HG02623 (cell line): Measurements from ENCODE around the gene PSMA7.

Source experiments
- ATAC-seq: cut with Tn5 transposase; IDR thresholded peaks from one replicate; pipeline ENCODE4 v1.9.1; 2021; ENCODE audit warnings: moderate library complexity; ENCODE audit not compliant: unreplicated experiment

PSMA7 gene

DNA sequence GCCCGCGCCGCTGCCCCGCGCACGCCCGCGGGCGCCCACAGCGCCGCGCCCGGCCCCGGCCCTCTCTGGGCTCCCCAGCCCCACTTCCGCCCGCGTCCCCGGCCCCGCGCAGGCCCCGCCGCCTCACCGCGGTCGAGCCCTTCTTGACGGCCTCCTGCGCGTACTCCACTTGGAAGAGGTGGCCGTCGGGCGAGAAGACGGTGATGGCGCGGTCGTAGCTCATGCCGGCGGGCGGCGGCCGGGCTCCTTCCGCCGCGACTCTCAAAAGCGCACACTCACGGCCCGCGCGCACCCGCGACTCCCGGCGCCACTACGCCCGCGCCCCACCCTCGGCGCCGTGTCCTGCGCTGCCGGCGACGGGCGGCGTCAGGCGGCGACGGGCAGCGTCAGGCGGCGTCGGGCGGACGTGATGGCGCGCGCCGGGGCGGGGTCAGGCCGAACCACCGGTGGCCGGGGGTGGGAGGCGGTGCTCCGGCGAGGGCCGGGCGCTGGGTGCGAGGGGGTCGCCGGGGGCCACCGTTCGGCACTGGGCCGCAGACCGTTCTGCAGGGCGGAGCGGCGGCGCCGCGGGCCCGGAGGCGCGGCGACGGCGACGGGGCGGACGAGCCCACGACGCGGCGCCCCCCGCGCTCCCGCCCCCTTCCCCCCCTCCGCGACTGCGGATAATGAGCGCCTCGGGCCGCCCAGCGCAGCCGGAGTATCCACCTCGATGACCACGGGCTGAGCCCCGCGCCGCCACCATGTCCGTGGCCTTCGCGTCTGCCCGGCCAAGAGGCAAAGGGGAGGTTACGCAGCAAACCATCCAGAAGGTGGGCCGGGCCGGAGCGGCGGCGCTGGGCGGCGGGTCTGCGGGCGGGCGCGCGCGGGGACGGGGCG lies at the start of gene PSMA7, which contains the start of gene SS18L1:
Gene PSMA7, minus strand, starts transcription at position 314 of the 876 bp plus-strand sequence. Its CDS starts 91 bp downstream, at position 223.
Gene SS18L1, plus strand, starts transcription at position 689 of the 876 bp plus-strand sequence. Its CDS starts 52 bp downstream, at position 741.
- ATAC-seq, result peak; percentile 68

DNA sequence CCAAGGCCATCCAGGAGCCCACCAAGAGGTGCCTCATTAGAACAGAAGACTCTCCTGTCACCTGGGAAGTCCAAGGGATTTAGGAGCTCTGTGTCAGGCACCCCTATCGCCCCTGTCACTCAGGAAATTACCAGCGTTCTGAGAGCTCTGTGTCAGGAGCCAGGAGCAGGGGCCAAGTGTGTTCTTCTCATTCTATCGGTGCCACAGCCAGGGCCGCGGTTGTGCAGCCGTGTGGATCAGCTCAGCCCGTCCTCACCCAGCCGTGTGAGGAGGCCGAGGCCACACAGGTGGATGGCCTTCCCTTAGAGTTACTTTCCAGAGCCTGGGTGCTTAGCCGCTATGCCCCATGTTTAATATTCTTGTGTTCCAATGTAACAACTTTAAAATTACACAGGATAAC lies 49.4 kb upstream of the PSMA7 start:
- no peak for ATAC-seq

DNA sequence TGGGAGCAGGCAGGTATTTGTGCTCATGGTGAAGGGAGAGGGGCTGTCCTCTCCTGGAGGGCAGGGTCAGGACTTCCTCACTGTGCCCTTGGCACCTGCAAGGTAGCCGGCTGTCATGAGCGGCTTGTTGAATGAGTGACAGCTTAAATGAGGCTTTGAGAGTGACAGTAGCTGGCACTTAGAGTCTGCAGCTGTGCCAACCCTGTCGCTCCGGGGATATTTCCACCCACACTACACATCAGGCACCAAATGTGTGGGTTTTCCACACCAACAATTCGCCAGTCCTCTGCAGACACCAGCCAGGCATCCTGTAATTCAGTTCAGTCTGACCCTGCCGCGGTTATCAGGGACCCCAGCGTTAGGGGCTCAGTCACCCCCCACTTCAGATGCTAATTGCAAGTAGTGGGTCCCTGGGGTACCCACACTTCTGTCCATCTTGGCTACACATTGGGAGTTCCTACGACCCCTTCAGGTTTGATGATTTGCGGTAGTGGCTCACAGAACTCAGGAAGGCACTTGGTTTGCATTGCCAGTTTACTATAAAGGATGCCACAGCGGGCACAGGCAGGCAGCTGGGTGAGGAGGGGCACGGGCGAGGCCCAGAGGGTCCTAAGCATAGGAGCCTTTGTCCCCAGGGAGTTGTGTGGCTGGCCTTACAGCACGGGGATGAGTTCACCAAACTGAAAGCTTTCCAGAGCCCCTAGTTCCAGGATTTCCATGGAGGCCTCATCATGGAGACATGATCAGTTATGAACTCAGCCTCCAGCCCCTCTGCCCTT lies 48.8 kb upstream of the PSMA7 start:
- no peak for ATAC-seq

DNA sequence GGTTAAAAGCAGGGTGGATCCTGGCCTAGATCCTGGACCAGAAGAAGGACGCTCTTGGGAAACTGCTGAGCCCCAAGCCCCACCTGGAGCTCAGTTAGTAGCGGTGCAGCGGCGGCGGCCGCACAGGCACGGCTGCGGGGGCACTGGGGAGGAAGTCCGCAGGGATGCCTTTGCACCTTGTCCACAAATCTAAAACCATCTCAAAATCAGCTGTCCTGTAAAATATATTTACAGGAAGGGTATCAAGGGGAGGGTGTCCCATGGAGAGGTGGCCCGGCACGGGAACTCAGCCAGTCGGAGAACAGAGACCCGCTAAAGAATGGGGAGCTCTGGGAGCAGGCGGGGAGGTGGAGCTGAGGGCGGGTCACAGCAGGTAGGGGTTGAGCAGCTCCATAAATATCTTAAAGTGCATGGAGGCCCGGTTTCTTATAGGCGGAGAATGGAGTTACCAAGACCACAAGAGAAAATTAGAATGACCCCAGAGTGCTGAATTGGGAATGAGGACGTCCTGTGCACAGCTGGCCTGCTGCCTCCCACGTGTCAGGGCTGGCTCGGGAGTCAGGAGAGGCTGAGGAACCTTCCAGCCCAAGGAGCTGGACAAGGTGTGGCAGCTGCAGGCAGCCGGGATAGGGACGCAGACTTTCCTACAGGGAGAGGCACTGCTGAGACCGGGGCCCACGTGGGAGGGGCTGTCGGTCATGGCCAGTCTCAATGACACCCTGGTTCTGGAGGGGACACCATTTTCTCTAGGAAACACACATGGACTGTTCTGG lies 47.6 kb upstream of the PSMA7 start:
- no peak for ATAC-seq

DNA sequence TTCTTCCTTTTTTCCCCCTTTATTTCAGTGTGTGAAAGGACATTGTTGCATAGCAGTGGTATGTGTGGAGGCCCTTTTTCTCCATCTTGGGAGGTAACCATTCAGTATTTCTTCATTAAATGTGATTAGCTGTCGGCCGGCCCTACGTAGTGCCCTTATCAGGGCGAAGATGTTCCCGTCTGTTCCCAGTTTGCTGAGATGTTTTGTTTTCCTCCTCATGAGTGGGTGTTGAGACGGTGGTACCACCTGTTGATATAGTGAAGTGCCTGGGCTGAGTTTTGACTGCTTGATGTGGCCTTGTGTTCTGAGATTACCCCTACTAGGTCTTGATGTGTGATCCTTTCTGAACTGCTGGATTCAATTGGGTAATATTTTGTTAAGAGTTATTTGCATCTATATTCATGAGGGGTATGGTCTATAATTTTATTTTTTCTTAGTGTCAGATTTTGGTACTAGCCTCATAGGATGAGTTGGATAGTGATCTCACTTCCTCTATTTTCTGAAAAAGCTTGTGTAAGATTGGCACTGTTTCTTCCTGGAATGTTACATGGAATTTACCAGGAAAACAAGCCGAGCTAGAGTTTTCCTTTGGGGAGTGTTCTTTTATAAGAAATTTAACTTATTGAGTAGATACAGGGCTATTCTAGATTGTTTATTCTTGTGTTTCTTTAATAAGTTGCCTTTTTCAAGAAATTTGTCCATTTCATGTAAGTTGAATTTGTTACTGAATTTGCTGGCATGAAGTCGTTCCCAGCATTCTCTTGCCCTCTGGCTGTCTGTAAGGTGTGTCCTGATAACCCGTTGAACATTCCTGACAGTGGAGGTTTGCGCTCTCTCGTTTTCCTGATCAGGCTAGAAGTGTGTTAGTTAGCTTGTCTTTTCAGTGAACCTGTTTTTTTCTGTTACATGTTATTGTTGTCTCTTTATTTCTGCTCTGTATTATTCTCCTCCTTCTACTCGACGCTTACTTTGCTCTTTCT lies 44.0 kb upstream of the PSMA7 start:
- ATAC-seq, result no peak

DNA sequence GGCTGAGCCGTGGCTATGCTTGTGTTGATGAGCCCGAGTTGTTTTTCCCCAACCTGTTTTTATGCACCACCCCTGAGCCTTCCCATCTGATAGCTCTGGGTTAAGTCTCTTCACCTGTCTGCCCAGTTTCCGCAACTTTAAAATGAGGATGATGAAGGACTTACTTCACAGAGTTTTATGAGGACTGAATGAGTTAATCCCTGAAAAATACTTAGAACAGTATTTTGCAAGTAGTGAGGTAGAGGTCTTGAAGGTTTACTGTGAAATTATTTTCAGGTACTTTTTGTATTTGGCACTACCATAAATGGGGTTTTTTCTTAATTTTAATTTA lies 42.9 kb upstream of the PSMA7 start:
- no peak for ATAC-seq

GRCh38 chr20:62183426-62184142 lies 40.4 kb upstream of the PSMA7 start:
- ATAC-seq, result no peak

DNA sequence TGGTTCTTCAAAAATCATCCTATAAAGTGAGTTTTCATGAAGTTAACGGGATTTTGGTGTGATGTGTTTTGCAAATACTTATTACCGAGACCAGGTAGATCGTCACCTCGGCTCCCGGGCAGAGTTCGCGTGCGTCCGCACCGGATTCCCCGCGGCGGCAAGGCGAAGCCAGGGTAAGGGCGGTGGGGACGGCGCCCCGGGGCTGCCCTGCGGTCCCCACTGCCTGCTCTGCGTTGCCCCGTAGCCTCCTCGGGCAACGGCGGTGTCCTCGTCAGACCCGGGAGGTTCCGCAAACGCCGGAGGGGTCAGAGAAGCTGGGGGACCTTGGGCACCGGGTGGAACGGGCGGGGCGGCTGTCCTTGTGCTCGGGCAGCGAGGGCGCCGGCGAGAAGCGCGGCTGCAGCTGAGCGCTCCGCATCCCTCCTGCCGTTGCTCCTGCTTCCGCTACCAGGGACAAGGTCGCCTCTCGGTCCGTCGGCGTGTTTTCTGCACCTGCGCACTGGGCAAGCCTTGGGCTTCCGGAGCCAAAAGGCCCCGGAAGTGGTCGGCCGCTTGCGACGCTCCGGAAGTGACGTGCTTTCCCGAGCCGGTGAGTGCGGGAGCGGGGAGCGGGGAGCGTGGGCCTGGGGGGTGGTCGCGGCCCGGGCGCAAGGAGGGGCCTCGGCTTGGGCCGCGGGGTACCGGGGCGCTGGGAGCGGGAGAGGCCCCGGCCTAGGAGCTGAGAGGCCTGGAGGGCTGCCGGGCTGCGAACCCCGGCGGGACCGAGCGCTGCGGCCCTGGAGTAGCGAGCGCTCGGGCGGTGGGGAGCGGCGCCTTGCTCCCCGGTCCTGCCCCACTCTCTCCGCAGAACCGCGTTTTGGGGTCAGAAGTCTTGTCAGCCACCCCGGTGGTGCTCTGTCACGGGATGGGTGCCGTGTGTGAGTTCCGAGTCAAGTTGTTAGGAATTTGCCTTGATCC lies 39.6 kb upstream of the PSMA7 start, which contains the start of gene MTG2:
Gene MTG2, plus strand, starts transcription at position 560 of the 957 bp plus-strand sequence. CDS start 10,393 bp downstream, outside the sequence.
- ATAC-seq, result peak; percentile 93

- ATAC-seq, result no peak
Measured at GRCh38 chr20:62181808-62182207, 38.6 kb upstream of the PSMA7 start.

- ATAC-seq, result no peak
Measured at GRCh38 chr20:62179162-62179504, 35.9 kb upstream of the PSMA7 start.

- ATAC-seq, result no peak
Measured at GRCh38 chr20:62178316-62179161, 35.3 kb upstream of the PSMA7 start.

DNA sequence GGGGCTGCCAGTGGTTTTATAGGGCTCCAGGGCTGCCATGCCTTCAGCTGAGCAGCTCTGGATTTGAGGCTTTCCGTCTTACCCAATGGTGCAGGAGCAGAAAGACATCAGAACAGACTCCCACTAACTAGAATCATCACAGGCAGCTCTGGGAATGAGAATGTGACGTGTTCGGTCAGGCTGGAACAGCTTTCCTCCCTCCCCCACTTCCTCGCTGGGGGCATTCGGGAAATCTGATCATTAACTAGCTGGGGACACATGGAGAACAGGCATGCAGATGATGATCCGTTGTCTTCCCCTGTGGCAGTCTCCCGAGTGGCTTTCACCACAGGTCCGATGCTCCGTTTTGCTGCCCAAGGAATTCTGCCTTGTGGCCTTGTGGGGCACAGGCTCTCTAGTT lies 34.1 kb upstream of the PSMA7 start:
- no peak for ATAC-seq

GRCh38 chr20:62176866-62177265 lies 33.7 kb upstream of the PSMA7 start:
- ATAC-seq, result no peak

- ATAC-seq, result no peak
Measured at GRCh38 chr20:62175711-62176110, 32.5 kb upstream of the PSMA7 start.

DNA sequence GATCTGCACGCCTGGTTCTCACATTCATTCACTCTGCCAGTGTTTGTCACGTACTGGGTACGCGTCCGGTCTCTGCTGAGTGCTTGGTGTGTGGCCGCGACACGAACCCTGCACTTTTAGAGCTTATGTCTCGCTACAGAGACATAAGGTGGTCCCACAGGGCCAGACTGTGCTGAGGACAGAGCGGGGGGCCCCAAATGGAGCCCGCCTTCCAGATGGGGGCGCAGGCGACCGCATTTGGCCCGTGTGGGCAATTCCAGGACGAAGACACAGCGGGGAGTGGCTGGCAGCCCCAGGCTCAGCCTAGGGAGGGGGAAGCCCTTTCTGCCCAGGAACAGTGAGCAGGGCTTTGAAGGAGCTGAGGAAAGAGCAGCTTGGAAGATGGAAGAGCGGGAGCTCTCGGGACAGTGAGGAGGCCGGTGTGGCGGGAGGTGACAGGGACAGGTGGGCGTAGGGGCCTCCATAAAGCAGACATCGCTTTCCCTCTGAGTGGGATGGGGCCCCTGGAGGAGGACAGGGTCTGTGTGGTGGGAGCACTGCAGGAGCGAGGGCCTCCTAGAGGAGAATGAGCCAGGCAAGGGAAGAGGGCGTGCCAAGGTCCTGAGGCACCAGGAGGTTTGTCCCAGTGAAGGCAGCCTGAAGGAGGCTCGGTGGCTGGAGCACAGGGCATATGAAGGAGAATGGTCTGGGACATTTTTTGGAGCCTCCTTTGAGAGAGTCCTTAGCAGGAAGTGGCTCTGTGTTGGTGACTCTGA lies 31.9 kb upstream of the PSMA7 start:
- no peak for ATAC-seq

DNA sequence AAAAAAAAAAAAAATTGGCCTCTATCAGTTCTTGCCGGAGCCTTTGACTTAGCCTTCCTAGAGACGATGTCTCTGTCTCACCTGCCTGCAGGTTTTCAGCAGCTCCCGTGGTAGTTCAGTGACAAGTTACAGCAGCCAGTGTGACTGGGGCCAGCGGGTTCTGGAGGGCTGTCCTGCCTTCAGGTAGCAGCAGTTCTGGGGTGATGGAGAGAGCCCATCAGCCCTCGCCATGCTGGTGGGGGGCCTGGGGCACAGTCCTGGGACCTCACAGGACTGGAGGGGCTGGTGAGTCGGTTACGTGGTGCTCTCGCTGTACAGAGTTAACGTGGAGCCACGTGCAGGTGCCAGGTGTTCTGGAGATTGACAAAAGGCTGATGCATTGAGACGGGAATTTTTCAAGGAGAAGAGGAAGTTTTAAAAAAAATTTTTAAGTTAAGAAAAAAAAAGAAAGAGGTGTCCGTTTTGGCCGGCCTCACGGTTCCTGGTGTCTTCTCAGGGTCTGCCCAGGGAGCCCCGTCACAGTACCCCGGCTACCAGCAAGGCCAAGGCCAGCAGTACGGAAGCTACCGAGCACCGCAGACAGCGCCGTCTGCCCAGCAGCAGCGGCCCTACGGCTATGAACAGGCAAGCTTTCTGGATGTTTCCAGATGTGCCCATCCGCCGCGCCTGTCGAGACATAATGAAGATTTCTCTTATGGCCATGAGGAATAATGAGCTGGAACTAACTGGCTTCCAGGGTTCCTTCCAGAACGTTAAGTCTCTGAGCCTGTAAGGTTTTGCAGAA lies 31.0 kb upstream of the PSMA7 start:
- no peak for ATAC-seq
